Activated T-cell treated with anti-CD3 and anti-CD28 coated beads, Interleukin-2, amount 50 U/mL, for 4 hours (primary cell): ENCODE measurements around the gene ANKRD27. TPM values are rescaled to one million over a fixed set of nuclear protein-coding genes. Genes with fewer than 3 reads are reported as not detected.
A peak's percentile ranks its signal among the peaks of the same experiment; 100 is the strongest.

Experiments
- ATAC-seq, 2 donors: fragments of 200-7000 bp; cut with Tn5 transposase; one replicate each; pipeline ENCODE4 v1.10.0; 2021
- DNase-seq: peaks from one replicate; pipeline ENCODE4 v3.0.0-alpha.2; 2020
- H3K27me3 Mint-ChIP-seq: one replicate; pipeline ENCODE4 v1.8.0; 2021; ENCODE audit warnings: low read depth, mixed read lengths
- H3K36me3 Mint-ChIP-seq: one replicate; pipeline ENCODE4 v1.8.0; 2022; ENCODE audit warnings: mixed read lengths; ENCODE audit not compliant: insufficient read depth
- H3K4me1 Mint-ChIP-seq: one replicate; pipeline ENCODE4 v1.8.0; 2021; ENCODE audit warnings: low read depth, mixed read lengths
- H3K4me3 Mint-ChIP-seq: one replicate; pipeline ENCODE4 v1.8.0; 2021; ENCODE audit warnings: mild to moderate bottlenecking, moderate library complexity, mixed read lengths
- H3K9me3 Mint-ChIP-seq: one replicate; pipeline ENCODE4 v1.8.0; 2021; ENCODE audit warnings: mixed read lengths
- total RNA-seq, 3 donors: library from RNA; stranded (reverse); gene quantifications; one replicate each; pipeline ENCODE4 v1.2.1, GENCODE V29; 2021

Gene ANKRD27
- total RNA-seq, 3 donors from 2014 or later = 24.9 to 25.1 (median 25.0) TPM

DNA sequence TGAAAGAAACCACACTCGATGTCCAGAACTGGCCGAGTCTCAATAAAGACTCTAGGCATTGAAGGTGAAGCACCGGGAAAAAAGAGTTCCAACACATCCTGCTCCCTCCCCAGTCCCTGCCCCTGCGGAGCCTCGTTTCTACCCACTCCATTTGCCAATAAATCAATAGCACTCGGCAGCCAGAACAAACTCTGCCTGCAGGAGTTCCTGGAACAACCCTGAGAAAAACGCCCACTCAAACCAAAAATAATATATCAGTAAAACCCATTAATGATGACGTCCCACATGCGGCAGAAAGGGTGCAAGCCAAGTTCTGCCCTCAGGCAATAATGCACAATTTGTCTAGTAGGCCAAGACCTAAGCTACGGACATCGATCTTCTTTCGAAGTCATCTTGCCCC lies 53.0 kb downstream of the ANKRD27 start:
- no peak overlapping the region for H3K4me3 Mint-ChIP-seq
- no peak for DNase-seq
- no peaks in the 10 kb centered on the region for H3K9me3 Mint-ChIP-seq
- H3K4me1 Mint-ChIP-seq = no peaks in the 10 kb centered on the region
- H3K36me3 Mint-ChIP-seq = peaks cover 41% of the 10 kb centered on the region
- H3K27me3 Mint-ChIP-seq = no peaks in the 10 kb centered on the region
- no peak for ATAC-seq

DNA sequence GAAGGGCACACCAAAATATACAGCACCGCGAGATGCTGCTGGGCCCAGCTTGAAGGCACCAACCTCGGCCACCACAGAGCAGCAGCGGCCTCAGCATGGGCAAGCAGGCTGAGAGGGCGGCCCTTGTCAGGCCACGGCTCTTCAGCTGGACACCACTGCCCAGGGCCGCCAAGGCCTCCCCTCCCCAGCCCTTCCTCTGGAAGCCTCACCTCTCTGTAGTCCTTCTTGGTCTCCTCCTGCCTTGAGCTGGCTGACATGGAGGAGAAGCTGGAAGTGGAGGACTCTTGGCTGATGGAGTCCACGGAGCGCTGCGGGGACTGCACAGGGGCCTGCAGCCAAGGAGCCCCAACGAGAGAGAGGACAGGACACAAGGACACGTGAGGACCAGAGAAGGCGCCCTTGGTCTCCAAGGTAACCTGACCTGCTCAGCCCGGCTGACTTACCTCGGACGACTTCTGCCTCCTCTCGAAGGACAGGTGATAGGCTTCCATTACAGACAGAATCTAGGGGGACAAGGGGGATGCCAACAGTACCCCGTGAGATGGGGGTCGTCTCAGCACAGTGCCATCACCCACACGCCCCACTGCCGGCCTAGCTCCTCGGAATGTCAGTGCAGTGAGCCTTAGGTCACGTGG lies 55.8 kb downstream of the ANKRD27 start:
- H3K9me3 Mint-ChIP-seq = no peaks in the 10 kb centered on the region
- DNase-seq (no peak), ATAC-seq (no peak)
- no peak overlapping the region for H3K4me3 Mint-ChIP-seq
- peaks cover 43% of the 10 kb centered on the region for H3K36me3 Mint-ChIP-seq
- no peaks in the 10 kb centered on the region for H3K27me3 Mint-ChIP-seq
- H3K4me1 Mint-ChIP-seq = no peaks in the 10 kb centered on the region

- ATAC-seq (no peak), DNase-seq (no peak)
- H3K4me3 Mint-ChIP-seq = no peak overlapping the region
- no peaks in the 10 kb centered on the region for H3K4me1 Mint-ChIP-seq
- no peaks in the 10 kb centered on the region for H3K27me3 Mint-ChIP-seq
- H3K36me3 Mint-ChIP-seq = peaks cover 44% of the 10 kb centered on the region
- H3K9me3 Mint-ChIP-seq = no peaks in the 10 kb centered on the region
Measured at GRCh38 chr19:32615569-32615968, 59.4 kb downstream of the ANKRD27 start.

GRCh38 chr19:32614916-32615315 lies 60.1 kb downstream of the ANKRD27 start:
- DNase-seq (no peak), ATAC-seq (no peak)
- Mint-ChIP-seq H3K9me3 (no peaks in the 10 kb centered on the region), H3K4me1 (no peaks in the 10 kb centered on the region), H3K27me3 (no peaks in the 10 kb centered on the region), H3K4me3 (no peak overlapping the region), H3K36me3 (peaks cover 44% of the 10 kb centered on the region)

GRCh38 chr19:32613008-32613407 lies 62.0 kb downstream of the ANKRD27 start:
- ATAC-seq (no peak), DNase-seq (no peak)
- H3K27me3 Mint-ChIP-seq = no peaks in the 10 kb centered on the region
- no peaks in the 10 kb centered on the region for H3K4me1 Mint-ChIP-seq
- peaks cover 41% of the 10 kb centered on the region for H3K36me3 Mint-ChIP-seq
- H3K4me3 Mint-ChIP-seq = no peak overlapping the region
- no peaks in the 10 kb centered on the region for H3K9me3 Mint-ChIP-seq

- H3K36me3 Mint-ChIP-seq = peaks cover 39% of the 10 kb centered on the region
- H3K9me3 Mint-ChIP-seq = no peaks in the 10 kb centered on the region
- no peak for ATAC-seq
- H3K4me3 Mint-ChIP-seq = no peak overlapping the region
- no peaks in the 10 kb centered on the region for H3K27me3 Mint-ChIP-seq
- no peak for DNase-seq
- no peaks in the 10 kb centered on the region for H3K4me1 Mint-ChIP-seq
Measured at GRCh38 chr19:32611161-32611560, 63.8 kb downstream of the ANKRD27 start.

- Mint-ChIP-seq H3K27me3 (no peaks in the 10 kb centered on the region), H3K9me3 (no peaks in the 10 kb centered on the region), H3K4me1 (no peaks in the 10 kb centered on the region), H3K36me3 (peaks cover 21% of the 10 kb centered on the region), H3K4me3 (no peak overlapping the region)
- no peak for ATAC-seq
- DNase-seq = no peak
Measured at GRCh38 chr19:32607479-32607878, 67.5 kb downstream of the ANKRD27 start.

DNA sequence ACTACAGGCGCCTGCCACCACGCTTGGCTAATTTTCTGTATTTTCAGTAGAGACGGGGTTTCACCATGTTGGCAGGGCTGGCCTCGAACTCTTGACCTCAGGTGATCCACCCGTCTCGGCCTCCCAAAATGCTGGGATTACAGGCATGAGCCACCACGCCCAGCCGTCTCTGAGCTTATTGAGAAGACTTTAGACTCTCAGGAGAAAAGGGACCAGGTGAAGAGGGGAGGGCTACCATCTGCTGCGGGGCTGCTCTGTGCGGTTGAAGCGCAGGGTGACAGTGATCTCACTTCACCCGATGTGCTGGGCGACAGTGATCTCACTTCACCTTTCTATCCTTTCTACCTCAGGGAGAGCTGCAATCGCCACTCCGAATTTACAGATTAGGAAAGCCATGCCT lies 68.7 kb downstream of the ANKRD27 start:
- Mint-ChIP-seq H3K9me3 (no peaks in the 10 kb centered on the region), H3K27me3 (no peaks in the 10 kb centered on the region), H3K4me1 (no peaks in the 10 kb centered on the region), H3K4me3 (no peak overlapping the region), H3K36me3 (peaks cover 18% of the 10 kb centered on the region)
- ATAC-seq (no peak), DNase-seq (no peak)

DNA sequence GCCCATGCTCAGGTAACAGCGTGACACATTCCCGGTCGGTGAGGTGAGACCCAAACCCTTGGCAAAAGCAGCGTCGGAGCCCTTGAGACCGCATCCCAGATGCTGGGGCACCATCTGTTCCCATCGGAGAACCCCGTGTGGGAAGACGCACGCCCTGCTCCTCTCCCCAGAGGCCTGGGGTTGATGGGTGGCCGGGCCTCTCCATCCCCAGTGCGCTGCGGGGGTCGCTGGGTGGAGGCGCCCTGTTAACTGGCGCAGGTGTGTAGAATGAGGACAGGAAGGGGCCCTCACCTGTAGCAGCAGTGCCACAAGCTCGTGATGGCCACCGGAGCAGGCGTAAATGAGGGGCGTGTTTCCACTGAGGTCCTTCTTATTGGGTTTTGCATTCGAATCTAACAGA lies 69.4 kb downstream of the ANKRD27 start:
- no peaks in the 10 kb centered on the region for H3K4me1 Mint-ChIP-seq
- H3K9me3 Mint-ChIP-seq = no peaks in the 10 kb centered on the region
- no peak for ATAC-seq
- no peak for DNase-seq
- peaks cover 20% of the 10 kb centered on the region for H3K36me3 Mint-ChIP-seq
- H3K4me3 Mint-ChIP-seq = no peak overlapping the region
- no peaks in the 10 kb centered on the region for H3K27me3 Mint-ChIP-seq

DNA sequence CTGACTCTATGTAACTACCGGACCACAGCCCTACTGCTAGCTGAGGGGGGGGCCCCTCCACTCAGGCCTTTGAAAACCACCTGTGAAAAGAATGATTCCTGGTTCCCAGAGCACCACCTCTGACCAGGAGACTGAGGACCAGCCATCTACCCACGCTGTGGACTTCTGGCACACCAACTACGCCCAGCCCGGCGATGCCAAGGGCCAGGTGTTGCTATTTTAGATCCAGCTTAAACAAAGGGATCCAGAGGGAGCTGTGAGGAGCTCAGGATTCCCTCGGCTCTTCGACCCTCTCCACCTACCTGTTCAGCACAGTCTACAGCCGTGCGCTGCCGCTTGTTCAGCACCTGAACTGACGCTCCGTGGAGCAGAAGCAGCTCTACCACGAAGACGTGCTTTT lies 71.0 kb downstream of the ANKRD27 start:
- H3K4me1 Mint-ChIP-seq = peaks cover 6% of the 10 kb centered on the region
- peaks cover 21% of the 10 kb centered on the region for H3K36me3 Mint-ChIP-seq
- H3K9me3 Mint-ChIP-seq = no peaks in the 10 kb centered on the region
- H3K27me3 Mint-ChIP-seq = no peaks in the 10 kb centered on the region
- H3K4me3 Mint-ChIP-seq = no peak overlapping the region
- ATAC-seq (no peak), DNase-seq (no peak)

DNA sequence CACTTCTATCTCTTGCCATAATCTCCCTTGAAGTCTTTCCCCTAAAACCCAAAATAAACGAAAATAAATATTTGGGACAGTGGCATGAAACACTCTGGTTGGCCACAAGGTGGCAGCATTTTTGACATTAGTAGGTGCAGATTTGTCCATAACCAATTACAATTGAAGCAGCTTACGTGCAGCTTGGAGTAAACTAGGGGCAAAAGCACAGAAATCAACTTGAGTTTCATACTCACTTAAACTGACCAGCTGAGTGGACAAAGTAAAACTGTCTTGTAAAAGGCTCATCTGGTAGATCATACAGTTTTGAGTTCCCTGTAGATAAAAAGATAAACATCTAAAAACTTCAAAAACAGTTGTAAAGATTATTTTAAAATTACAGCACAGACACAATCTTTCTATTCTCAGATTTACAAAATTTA lies 75.2 kb downstream of the ANKRD27 start:
- Mint-ChIP-seq H3K9me3 (no peaks in the 10 kb centered on the region), H3K27me3 (no peaks in the 10 kb centered on the region), H3K4me1 (peaks cover 7% of the 10 kb centered on the region), H3K4me3 (no peak overlapping the region), H3K36me3 (peaks cover 28% of the 10 kb centered on the region)
- DNase-seq (no peak), ATAC-seq (peak; percentile 38 to 46)

DNA sequence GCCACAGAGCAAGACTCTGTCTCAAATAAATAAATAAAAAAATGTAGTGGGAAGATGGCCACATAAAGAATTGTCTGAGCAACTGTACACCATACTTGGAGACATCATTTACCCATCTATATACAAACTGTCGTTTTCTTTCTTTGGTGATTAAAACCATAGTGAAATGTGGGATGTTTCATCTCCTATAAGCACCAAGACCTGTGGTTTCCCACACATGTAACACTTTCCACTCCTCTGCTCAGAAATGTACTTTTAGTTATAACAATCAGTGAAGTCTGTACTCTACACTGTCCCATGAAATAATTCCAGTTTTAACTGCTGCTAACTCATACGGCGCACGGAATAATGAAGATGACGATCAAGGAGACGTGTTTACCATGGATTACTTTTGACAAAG lies 75.7 kb downstream of the ANKRD27 start:
- Mint-ChIP-seq H3K9me3 (no peaks in the 10 kb centered on the region), H3K4me1 (peaks cover 7% of the 10 kb centered on the region), H3K27me3 (no peaks in the 10 kb centered on the region), H3K4me3 (no peak overlapping the region), H3K36me3 (peaks cover 30% of the 10 kb centered on the region)
- ATAC-seq (peak; percentile 51 to 63), DNase-seq (no peak)

- no peak for ATAC-seq
- H3K4me1 Mint-ChIP-seq = peaks cover 7% of the 10 kb centered on the region
- H3K36me3 Mint-ChIP-seq = peaks cover 37% of the 10 kb centered on the region
- no peak overlapping the region for H3K4me3 Mint-ChIP-seq
- no peaks in the 10 kb centered on the region for H3K27me3 Mint-ChIP-seq
- no peaks in the 10 kb centered on the region for H3K9me3 Mint-ChIP-seq
- no peak for DNase-seq
Measured at GRCh38 chr19:32598022-32598421, 77.0 kb downstream of the ANKRD27 start.

DNA sequence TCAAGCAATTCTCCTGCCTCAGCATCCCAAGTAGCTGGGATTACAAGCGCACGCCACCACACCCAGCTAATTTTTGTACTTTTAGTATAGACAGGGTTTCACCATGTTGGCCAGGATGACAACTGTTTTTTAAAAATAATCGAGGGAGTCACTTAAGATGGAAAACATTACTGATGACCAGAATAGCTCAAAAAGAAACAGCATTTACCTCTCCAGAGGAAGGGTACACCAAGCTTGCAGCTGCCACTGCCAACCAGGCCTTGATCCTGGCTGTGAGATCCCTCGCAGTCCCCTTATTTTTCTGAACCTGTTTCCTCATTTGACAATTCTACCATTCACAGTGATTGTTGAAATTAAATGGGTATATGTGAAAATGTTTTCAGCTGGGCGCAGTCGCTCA lies 79.5 kb downstream of the ANKRD27 start:
- peaks cover 44% of the 10 kb centered on the region for H3K36me3 Mint-ChIP-seq

DNA sequence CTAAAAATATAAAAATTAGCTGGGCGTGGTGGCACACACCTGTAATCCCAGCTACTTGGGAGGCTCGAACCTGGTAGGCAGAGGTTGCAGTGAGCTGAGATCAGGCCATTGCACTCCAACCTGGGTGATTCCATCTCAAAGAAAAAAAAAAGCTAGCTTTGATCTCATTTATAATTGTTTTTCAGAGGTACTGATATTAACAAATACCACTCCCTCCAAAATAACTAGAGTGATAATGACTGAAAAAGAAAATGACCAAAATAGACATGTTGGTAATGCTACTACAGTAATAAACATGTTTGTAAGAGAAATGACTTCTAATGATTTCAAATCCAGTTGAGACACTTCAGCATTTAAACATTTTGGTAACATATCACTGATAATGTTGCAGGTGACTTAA lies 81.0 kb downstream of the ANKRD27 start:
- Mint-ChIP-seq H3K27me3 (no peaks in the 10 kb centered on the region), H3K4me3 (no peak overlapping the region), H3K4me1 (peaks cover 3% of the 10 kb centered on the region), H3K36me3 (peaks cover 38% of the 10 kb centered on the region), H3K9me3 (no peaks in the 10 kb centered on the region)
- ATAC-seq (no peak), DNase-seq (no peak)

More for the DNA sequence above, 79.5 kb downstream of the ANKRD27 start:
- Mint-ChIP-seq H3K9me3 (no peaks in the 10 kb centered on the region), H3K27me3 (no peaks in the 10 kb centered on the region), H3K4me3 (no peak overlapping the region), H3K4me1 (peaks cover 10% of the 10 kb centered on the region)
- ATAC-seq = no peak
- no peak for DNase-seq
